Ishikawa (cell line): Measurements from ENCODE around the gene XPO5.

Source experiments
- CEBPB ChIP-seq: IDR thresholded peaks from 2 replicates; pipeline ENCODE4 v1.6.1; 2012
- CREB1 ChIP-seq: IDR thresholded peaks from 2 replicates; pipeline ENCODE4 v1.6.1; 2012; ENCODE audit warnings: low read depth
- EP300 ChIP-seq: IDR thresholded peaks from 2 replicates; pipeline ENCODE4 v1.6.1; 2012; ENCODE audit warnings: borderline replicate concordance
- RAD21 ChIP-seq: IDR thresholded peaks from 2 replicates; pipeline ENCODE4 v1.6.1; 2012; ENCODE audit warnings: low read depth
- TAF1 ChIP-seq: IDR thresholded peaks from 2 replicates; pipeline ENCODE4 v1.6.1; 2012; ENCODE audit warnings: low read depth, mild to moderate bottlenecking
- ZBTB7A ChIP-seq: IDR thresholded peaks from 2 replicates; pipeline ENCODE4 v1.6.1; 2012; ENCODE audit warnings: low read depth
- TF ChIP-seq, protein P1 (sequence below): IDR thresholded peaks from 2 replicates; pipeline ENCODE4 v1.6.1; 2012; ENCODE audit warnings: low read depth, mild to moderate bottlenecking

- TF ChIP-seq CEBPB = no peak
- no peak for TF ChIP-seq RAD21
- no peak for TF ChIP-seq EP300
- TF ChIP-seq TAF1 = no peak
- TF ChIP-seq CREB1 = no peak
- no peak for TF ChIP-seq ZBTB7A
- TF ChIP-seq, protein P1, sequence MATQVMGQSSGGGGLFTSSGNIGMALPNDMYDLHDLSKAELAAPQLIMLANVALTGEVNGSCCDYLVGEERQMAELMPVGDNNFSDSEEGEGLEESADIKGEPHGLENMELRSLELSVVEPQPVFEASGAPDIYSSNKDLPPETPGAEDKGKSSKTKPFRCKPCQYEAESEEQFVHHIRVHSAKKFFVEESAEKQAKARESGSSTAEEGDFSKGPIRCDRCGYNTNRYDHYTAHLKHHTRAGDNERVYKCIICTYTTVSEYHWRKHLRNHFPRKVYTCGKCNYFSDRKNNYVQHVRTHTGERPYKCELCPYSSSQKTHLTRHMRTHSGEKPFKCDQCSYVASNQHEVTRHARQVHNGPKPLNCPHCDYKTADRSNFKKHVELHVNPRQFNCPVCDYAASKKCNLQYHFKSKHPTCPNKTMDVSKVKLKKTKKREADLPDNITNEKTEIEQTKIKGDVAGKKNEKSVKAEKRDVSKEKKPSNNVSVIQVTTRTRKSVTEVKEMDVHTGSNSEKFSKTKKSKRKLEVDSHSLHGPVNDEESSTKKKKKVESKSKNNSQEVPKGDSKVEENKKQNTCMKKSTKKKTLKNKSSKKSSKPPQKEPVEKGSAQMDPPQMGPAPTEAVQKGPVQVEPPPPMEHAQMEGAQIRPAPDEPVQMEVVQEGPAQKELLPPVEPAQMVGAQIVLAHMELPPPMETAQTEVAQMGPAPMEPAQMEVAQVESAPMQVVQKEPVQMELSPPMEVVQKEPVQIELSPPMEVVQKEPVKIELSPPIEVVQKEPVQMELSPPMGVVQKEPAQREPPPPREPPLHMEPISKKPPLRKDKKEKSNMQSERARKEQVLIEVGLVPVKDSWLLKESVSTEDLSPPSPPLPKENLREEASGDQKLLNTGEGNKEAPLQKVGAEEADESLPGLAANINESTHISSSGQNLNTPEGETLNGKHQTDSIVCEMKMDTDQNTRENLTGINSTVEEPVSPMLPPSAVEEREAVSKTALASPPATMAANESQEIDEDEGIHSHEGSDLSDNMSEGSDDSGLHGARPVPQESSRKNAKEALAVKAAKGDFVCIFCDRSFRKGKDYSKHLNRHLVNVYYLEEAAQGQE = no peak
Observed at GRCh38 chr6:43572015-43572414, 3.8 kb downstream of the XPO5 start.
